GM04503 (cell line): ENCODE measurements around the gene PELO.

Source experiments
- DNase-seq: peaks from one replicate; pipeline ENCODE4 v3.0.0-alpha.2; 2012; ENCODE audit warnings: low read depth

The PELO gene

GRCh38 chr5:52829664-52830063 is 41.9 kb downstream of the PELO start:
- DNase-seq = no peak

- no peak for DNase-seq
Measured at GRCh38 chr5:52830650-52831049, 42.9 kb downstream of the PELO start.

GRCh38 chr5:52831786-52832511 is 44.2 kb downstream of the PELO start:
- no peak for DNase-seq

- no peak for DNase-seq
Measured at GRCh38 chr5:52834320-52834719, 46.6 kb downstream of the PELO start.

- DNase-seq = no peak
Measured at GRCh38 chr5:52837068-52837467, 49.4 kb downstream of the PELO start.
